LHCN-M2 (cell line): ENCODE data around the gene LRRC10. TPM values are rescaled to one million over a fixed set of nuclear protein-coding genes. Genes with fewer than 3 reads are reported as not detected.
"Not testable (repeated sequence)": the region's sequence is repeated elsewhere in the genome, so short reads cannot be mapped to it uniquely, and the experiment has no call there.

Experiments used
- DNase-seq: peaks from one replicate; pipeline ENCODE4 v3.0.0-alpha.2; 2012; ENCODE audit warnings: low read depth
- total RNA-seq: library from RNA; depleted of rRNA; stranded (reverse); fragments of >200 nt; gene quantifications from 2 replicates; pipeline ENCODE4 v1.2.3, GENCODE V29; 2014

The LRRC10 gene
- total RNA-seq, 1 experiment from 2014 or later, result not detected

DNA sequence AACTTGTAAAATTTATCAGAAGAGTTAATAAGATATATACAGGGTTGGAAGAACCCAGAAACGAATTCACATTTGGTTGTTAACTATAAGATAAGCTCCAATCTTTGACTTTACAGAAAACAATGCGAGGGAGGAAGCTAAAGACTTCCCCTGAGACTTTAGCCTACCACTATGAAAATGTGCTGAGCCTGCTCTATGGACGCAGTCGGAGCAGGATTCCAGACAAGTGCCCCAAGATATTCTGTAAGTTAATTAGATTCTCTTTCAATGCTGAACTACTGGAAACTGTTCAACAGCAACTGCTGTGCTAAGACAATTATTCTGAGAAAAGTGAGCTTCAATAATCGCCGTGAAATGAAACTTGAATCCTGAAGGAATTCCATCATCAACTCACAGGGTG lies 8.3 kb upstream of the LRRC10 start:
- DNase-seq, result no peak

DNA sequence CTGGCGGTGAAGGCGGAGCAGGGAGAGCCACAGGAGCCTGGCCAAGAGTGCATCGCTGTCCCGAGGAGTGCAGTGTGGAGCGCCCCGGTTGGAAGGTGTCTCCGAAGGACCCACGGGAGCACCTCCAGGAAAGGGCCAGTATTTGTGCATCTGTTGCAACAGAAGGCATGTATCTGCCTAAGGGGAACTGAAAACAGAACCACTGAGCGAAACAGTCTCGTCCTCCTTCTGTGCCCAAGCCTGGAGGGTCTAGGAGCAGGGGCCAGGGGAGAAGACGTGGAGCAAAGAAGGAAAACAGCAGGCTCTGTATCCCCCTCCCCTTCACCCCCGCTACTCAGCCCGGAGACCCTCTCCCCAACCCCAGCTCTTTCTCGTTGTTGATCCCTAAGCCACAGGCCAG lies 5.3 kb upstream of the LRRC10 start:
- DNase-seq, result no peak

DNA sequence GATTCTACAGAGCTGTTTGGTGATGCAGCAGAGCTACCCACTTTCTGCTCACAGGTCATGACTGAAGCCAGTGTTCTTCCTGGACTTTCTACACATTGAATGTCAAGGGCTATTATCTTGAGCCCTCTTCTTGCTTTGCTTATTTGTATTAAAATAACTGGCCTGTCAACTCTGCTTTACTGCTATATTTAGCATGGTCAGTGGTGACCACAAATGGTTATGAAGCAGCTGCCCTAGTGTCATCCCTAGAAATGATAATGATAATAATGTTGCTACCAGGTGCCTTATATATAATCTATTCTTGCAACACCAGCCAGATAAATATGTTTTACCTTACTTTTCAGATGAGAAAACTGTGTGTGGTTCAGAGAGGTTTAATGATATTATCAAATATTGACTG lies 2.6 kb upstream of the LRRC10 start:
- DNase-seq, result no peak

DNA sequence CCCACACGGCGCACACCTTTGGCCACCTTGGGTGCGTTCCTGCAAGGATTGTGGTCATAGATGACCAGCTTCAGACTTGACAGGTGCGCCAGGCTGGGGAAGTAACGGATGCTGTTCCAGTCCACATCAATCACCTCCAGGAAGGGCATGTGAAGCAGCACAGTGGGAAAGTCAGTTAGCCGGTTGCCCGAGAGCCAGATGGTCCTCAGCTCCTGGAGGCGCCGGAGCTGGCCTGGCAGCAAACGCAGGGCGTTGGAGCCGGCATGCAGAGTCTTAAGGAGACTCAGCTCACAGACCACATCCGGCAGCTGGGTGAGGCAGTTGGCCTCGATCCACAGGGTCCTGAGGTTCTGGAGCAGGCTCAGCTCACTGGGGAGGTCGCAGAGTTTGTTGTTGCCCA lies 581 bp downstream of the LRRC10 start:
- no peak for DNase-seq

DNA sequence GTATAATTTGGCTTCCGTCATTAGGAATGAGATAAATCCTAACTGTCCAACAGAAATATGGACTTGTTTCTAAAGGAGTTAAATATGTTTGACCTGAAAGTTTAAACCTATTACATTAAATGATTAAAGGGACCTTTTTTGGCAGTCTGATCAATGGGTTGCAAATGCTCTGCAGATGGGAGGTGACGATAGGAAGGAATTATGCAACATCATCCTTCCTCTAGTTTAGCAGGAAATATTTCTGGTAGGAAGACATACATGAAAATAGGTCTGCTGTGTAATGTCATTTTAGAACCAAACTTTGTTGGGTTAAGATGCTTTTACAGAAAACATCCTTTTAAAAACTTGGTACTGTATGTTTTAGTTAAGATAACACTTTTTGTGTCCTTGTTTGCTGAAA lies 2.6 kb downstream of the LRRC10 start:
- DNase-seq, result no peak

DNA sequence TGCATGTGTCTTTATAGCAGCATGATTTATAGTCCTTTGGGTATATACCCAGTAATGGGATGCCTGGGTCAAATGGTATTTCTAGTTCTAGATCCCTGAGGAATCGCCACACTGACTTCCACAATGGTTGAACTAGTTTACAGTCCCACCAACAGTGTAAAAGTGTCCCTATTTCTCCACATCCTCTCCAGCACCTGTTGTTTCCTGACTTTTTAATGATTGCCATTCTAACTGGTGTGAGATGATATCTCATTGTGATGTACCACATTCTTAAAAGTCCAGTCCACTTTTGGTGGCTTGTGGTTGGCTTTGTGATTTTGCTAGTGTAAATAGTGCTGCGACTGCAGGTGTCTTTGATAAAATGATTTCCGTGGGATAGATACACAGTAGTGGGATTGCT lies 6.4 kb downstream of the LRRC10 start:
- DNase-seq, result not testable (repeated sequence)

DNA sequence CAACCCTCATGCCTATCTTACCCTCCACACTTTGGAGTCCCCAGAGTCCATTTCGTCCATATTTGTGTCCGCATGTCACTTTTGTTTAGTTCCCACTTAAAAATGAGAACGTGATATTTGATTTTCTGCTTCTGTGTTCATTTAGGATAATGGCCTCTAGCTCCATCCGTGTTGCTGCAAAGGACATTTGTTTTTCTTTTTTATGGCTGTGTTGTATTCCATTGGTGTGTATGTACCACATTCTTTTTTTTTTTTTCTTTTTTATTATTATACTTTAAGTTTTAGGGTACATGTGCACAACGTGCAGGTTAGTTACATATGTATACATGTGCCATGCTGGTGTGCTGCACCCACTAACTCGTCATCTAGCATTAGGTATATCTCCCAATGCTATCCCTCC lies 7.2 kb downstream of the LRRC10 start:
- DNase-seq, result not testable (repeated sequence)

DNA sequence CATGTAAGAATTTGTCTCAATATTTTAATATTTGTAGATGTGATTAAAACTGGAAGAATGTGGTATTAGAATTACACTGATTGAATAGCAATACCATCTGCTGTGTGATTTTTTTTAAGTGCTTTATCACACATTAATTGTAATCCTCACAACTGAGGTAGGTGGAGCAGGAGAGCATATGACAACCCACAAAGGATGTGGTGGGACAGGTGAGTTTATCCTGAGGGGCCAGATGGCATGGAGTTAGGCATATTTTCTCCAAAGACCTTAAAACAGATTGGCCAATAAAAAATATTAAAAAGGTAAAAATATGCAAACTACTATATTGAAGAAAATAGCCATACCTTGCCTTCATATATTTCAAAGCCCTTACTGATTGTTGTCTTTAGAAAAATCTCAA lies 7.8 kb downstream of the LRRC10 start:
- peak; percentile 5 for DNase-seq

DNA sequence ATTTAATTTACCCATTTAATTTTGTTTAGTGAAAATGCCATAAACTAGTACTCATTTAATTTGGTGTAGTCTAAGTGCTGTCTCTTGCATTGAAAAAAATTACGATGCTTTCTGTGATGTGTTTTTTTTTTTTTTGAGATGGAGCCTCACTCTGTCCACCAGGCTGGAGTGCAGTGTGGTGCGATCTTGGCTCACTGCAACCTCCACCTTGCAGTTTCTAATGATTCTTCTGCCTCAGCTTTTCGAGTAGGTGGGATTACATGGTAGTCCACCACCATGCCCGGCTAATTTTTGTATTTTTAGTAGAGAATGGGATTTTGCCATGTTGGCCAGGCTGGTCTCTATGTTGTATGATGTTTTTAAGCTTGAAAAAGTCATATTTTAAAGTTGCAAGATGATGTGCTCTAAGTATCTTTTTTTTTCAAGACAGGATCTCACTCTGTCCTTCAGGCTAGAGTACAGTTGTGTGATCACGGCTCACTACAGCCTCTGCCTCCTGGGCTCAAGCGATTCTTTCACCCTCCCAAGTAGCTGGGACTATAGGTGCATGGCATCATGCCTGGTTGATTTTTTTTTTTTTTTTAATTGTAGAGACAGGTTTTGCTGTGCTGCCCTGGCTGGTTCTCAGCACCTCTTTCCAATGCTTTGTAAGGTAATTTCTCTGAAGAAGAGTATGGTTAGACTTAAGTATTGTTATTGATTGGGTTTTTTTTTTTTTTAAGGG lies 8.6 kb downstream of the LRRC10 start:
- no peak for DNase-seq

DNA sequence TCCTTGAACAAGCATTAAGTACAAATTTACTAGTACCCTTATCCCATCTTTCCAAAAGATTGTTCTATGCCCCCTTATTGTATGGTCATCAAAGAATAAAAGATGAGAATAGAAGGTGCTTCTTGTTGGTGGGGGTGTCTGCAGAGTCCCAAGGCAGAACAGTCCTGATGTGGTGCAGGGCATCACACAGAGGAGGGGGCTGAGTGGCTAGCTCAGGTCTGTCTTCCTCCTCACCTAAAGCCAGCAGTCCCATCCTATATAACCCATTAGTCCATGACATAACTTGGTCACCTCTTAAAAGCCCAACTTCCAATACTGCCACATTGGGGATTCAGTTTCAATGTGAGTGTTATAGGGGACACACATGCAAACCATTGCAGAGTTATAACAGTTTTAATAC lies 9.9 kb downstream of the LRRC10 start:
- no peak for DNase-seq

DNA sequence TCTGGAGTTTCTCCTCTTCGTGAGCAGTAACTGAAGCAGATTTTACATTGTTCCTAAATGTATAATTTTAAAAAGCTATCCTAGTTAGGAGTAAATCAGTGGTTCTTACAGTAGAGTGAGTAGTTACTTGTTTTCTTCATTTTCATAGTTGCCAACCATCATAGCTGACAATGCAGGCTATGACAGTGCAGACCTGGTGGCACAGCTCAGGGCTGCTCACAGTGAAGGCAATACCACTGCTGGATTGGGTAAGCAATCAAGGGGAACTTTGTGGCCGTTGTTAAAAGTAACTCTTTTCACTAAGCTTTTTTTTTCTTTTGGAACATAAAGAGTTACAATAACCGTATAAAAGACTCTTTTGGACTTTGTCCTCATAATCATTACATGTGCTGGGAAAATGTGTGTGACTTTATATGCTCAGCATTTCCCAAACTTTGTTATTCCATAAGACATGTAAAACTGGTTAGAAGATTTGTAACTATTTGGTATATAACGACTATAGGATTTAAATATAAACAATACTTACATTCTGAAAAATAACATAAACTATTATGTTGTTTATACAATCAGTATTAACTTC lies 12.4 kb downstream of the LRRC10 start:
- DNase-seq, result no peak

DNA sequence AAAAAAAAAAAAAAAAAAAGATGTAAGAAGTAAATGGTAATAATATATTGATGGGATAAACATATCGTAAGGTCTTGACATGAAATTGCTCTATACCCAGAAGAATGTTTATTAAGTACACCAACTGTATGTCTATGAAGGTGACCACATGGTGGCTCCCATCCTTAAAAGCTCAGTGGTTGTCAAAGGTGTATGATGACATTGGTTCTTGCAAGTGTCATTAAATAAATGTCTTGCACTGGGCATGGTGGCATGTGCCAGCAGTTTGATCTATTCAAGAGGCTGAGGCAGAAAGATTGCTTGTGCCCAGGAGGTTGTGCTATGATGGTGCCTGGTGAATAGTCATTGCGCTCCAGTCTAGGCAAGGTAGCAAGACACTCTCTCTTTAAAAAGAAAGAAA lies 15.0 kb downstream of the LRRC10 start:
- DNase-seq, result no peak

DNA sequence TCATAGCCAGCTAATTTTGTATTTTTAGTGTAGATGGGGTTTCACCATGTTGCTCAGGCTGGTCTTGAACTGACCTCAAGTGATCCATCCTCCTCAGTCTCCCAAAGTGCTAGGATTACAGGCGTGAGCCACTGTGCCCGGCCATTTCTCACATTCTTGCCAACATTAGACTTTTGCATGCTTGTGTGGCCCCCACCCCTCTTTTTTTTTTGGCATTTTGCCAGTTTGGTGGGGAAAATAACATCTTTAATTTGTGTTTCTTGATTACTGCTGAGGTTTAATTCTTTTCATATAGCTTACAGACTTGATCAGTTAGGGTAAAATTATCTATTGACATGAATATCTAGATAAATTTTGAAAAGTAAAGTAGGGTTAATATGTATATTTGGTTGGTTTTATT lies 21.6 kb downstream of the LRRC10 start:
- DNase-seq, result no peak

DNA sequence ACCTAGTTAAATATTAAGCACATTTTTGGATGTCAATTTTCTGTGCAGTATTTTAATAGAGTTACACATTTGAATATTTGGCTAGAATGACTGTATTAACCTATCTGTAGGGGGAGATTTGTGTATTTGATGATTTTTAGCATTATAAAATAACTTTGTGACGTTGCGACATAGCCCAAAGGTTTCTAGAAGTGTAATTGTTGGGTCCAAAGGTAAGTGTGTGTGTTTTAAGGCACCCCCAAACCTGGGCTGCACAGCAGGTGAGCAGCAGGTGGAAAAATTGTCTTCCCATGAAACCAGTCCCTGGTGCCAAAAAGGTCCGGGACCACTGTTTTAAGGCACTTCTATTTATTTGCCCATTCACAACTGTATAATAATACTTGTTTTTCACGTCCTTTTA lies 22.2 kb downstream of the LRRC10 start:
- no peak for DNase-seq

DNA sequence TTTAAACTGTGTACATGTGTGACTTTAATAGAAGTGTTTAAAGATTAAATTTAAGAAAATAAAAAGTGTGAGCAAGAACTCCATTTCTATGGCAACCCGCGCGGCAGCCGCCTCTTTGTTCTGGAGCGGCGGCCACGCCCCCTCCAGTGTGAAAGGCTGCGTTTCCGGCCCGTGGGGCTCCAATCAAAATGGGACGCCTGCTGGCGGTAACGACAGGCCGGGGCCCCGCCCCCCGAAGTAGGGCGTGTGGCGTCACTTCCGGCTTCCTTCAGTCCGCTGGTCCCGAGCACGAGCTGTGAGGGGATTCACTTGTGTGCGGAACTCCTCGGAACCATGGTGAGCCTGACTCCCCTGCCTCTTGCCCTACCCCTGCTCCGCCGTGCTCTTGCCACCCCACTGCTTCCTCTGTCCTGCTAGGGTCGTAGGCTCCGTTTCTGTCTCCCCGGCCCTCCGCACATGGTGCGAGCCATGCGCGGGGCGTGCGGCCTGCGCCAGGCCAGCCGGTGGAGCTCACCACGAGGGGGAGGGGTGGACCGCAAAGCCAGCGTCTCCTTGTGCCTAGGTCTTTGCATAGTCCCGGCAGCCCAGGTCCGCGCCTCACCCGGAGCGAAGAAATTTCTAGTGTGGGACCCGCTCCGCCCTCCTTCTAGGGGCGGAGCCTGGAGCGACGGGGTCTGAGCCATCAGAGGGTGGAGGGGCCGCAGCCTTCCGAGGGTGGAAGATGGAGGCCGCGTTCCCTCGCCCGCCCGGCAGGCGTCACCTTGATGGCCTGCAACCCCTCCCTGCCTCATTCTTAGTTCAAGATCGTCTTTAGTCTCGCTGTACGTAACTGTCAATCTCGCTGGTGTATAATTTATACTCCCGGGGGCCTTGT lies 25.3 kb downstream of the LRRC10 start, which contains the start of gene CCT2:
Gene CCT2 (plus strand): TSS at position 271 of the 874 bp plus-strand sequence. CDS start 63 bp downstream, at position 334.
- peak; percentile 93 for DNase-seq

DNA sequence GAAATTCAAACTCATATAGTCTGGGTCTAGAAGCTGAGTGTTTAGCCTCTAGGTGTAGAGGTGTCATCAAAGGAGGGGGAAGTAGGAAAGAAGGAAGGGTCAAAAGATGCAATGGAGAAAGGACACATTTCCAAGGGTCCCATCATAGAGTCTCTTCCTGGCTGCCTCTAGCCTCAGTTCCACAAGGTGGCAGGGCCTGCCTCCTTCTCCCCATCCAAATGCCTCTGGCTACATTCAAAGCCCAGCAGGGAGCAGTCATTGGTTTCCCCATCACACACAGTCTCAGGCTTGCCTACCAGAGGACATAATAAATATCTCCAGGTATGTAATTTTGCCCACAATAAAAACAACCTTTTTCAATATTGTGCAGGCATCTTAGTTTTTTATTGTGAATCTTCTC lies 27.5 kb downstream of the LRRC10 start:
- DNase-seq, result no peak

DNA sequence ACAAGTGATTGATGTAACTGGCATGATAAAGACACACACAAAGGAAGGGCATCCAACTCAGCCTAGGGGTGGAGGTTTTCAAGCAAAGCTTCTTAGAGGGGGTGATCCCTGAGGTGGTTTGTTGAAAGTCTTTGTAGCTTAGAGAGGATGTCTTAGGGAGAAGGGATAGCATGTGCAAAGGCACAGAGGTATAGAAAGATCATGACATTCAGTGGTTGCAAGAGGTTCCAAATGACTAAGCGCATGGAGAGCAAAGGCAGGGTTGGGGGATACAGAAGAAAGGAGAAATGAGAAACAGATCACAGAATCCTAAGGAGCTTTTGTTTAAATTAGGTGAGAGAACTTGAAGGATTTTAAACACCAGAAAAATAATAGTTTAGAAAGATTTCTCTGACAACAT lies 30.6 kb downstream of the LRRC10 start:
- DNase-seq, result no peak

DNA sequence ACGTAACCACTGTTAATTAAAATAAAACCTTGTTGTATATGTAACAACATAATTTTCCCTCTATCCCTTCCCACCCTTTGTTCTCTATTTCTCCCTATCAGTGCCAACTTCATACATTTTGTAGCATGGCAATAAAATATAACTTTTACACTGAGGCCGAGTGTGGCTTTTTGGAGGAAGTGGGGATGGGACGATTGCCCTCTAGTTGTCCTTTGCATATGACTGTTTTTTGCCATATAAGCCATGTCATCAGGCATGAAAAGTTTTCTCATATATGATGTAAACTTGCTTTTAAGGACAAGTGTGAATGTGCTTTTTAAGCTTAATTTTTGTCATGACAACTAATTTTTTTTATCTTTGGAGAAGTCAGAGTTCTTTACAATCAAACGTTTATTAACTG lies 31.7 kb downstream of the LRRC10 start:
- no peak for DNase-seq

DNA sequence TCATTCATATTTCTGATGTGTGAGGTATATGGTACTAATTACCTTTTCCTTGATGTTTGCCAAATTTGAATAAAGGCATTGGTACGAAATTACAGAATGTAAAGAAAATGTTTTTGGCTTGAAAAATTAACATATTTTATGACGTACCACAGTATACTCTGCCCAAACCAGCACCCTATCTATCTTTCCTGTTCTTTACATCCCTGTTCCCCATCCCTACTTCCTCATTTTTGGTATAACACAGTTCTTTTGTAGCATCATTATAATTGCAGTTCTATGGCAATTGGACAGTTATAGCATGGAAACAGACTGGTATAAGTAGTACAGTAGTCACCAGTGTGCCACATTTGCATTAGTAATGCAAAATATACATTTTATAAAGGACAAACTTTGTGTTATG lies 32.4 kb downstream of the LRRC10 start:
- no peak for DNase-seq

DNA sequence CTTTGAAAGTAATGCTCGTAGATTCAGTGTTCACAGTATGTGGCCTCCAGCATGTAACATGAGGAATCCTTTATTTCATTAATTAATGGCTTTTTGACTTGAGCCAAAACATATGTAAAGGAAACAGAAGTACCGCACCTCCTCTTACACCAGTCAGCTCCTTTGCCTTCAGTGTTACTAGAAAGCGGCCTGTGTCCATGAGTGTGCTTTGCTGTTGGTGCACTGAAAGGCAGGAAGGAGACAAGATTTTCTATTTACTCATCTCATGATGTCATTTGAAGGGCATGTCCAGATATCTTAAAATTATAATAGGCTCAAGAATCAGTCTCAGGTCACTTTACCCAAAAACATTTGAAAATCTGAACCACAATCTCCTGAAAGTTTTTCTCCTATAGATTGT lies 35.4 kb downstream of the LRRC10 start:
- no peak for DNase-seq

DNA sequence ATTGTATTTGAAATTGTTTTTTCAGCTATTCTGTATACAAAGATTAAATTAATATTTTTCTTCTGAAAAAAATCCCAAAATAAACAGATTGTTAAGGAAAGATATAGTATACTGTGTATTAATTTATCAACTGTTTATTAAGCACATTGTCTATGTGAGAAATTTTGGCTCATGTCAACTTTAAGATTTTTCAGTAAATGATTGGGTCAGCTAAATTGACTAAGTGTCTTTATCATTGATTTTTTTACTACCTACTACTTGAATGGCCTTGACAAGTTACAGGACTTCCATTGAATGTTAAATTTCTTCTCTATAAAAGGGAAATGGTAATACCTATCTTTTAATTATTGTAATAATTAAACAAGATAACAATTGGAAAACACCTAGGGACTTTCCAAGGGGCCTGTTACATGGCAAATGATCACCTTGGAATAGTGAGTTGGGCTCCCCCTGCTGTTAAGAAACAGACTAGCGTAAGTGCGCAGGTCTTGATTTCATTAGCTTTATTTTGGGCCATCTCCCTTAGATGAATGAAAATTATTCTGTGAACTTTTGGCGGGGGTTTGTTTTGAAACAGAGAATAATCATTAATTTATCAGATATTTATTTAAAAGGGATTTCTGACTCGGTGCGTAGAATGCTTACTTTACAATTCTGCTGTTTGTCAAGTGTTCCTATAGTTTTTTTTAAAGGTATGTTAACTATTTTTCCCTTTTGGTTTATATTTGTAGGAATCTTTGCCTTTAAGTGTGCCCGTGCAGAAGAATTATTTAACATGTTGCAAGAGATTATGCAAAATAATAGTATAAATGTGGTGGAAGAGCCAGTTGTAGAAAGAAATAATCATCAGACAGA lies 39.9 kb downstream of the LRRC10 start:
- DNase-seq, result peak; percentile 57
